NCI-H345 treated with DMSO at 0.1 percent for 48 hours (cell line): ENCODE results near the gene NOTCH1.

Experiments used
- DNase-seq: peaks from one replicate; lab custom pipeline; 2025; ENCODE audit not compliant: unreplicated experiment; lab: John Stamatoyannopoulos, UW

Gene NOTCH1

GRCh38 chr9:136545692-136545964 lies 220 bp downstream of the NOTCH1 start:
- no peak for DNase-seq

GRCh38 chr9:136544964-136545691 lies 720 bp downstream of the NOTCH1 start:
- no peak for DNase-seq

- DNase-seq = no peak
These were observed 1.3 kb downstream of the NOTCH1 start for GRCh38 chr9:136544548-136544963.

GRCh38 chr9:136543830-136544547 lies 1.9 kb downstream of the NOTCH1 start:
- DNase-seq = no peak

- DNase-seq = no peak
These were observed 2.6 kb downstream of the NOTCH1 start for GRCh38 chr9:136543280-136543679.

GRCh38 chr9:136542241-136543040 lies 3.4 kb downstream of the NOTCH1 start:
- DNase-seq = no peak

- no peak for DNase-seq
These were observed 4.1 kb downstream of the NOTCH1 start for GRCh38 chr9:136541709-136542108.

GRCh38 chr9:136541179-136541578 lies 4.7 kb downstream of the NOTCH1 start:
- DNase-seq = no peak

GRCh38 chr9:136539427-136540421 lies 6.1 kb downstream of the NOTCH1 start:
- DNase-seq = no peak

GRCh38 chr9:136538599-136539426 lies 7.0 kb downstream of the NOTCH1 start:
- DNase-seq = no peak

- DNase-seq = no peak
These were observed 7.8 kb downstream of the NOTCH1 start for GRCh38 chr9:136537896-136538598.

GRCh38 chr9:136537411-136537810 lies 8.4 kb downstream of the NOTCH1 start:
- DNase-seq = no peak

- DNase-seq = no peak
These were observed 9.1 kb downstream of the NOTCH1 start for GRCh38 chr9:136536721-136537241.

- no peak for DNase-seq
These were observed 9.7 kb downstream of the NOTCH1 start for GRCh38 chr9:136536051-136536720.

- no peak for DNase-seq
These were observed 10.8 kb downstream of the NOTCH1 start for GRCh38 chr9:136535070-136535469.

- no peak for DNase-seq
These were observed 11.5 kb downstream of the NOTCH1 start for GRCh38 chr9:136534366-136534765.

GRCh38 chr9:136533775-136534157 lies 12.1 kb downstream of the NOTCH1 start:
- no peak for DNase-seq
